ENCODE results near the gene SREBF2. TPM values are rescaled to one million over a fixed set of nuclear protein-coding genes. Genes with fewer than 3 reads are reported as not detected.
"Not testable (repeated sequence)": the region's sequence is repeated elsewhere in the genome, so short reads cannot be mapped to it uniquely, and the experiment has no call there.

SREBF2 gene
- total RNA-seq, 1 donor from 2014 or later: 257 TPM

DNA sequence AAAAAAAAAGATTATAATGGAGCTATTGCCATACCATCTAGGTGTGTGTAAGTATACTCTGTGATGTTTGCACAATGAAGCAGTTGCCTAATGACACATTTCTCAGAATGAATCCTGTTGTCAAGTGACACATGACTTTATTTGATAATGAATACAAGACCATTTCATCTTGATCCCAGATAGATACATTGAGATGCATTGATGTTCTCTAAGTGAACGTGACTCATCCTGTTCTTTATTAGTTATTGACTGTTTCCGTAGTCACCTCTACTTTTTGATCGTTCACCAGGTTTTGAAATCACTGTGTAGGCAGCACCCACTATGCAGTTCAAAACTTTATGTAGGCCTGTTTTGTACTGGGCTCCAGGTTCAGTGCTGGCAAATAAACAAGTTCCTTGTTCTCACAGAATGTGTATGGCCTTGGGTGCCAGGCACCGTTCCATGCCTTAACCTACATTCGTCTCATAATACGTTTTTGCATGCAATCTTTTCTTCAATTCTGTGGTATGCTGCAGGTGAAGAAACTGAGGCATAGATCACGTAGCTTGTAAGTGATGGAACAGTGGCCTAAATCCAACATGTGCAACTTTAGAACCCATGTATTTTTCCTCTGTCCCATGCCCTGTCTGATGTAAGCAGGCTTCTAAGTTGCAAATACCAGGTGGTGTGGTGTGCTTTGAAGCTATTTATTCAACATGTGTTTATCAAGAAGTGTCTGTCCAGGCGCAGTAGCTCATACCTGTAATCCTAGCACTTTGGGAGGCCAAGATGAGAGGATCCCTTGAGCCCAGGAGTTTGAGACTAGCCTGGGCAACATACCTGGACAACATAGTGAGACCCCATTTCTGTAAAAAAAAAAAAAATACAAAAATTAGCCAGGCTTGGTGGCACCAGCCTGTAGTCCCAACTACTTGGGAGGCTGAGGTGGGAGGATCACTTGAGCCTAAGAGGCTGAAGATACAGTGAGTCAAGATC, 10.4 kb downstream of the SREBF2 start:
- DNase-seq (ENCODE audit: low spot score): peak; percentile 32

DNA sequence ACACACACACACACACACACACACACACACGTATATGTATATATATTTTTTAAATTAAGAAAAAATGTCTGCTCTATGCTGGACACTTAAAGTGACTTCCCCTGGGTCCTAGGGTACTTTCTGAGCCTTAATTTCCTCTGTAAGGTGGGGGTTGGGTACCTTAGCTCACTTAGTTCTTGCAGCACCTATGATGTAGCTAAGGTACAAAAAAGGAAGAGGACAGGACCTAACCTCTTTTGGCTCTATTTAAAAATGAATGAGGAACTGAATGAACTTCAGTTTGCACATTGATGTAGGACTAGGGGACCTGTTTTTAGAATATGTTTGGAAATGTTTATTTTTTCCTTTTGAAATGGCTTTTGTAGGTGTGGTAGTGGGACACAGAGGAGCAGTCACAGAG, 11.1 kb downstream of the SREBF2 start:
- no peak for DNase-seq (ENCODE audit: low spot score)

DNA sequence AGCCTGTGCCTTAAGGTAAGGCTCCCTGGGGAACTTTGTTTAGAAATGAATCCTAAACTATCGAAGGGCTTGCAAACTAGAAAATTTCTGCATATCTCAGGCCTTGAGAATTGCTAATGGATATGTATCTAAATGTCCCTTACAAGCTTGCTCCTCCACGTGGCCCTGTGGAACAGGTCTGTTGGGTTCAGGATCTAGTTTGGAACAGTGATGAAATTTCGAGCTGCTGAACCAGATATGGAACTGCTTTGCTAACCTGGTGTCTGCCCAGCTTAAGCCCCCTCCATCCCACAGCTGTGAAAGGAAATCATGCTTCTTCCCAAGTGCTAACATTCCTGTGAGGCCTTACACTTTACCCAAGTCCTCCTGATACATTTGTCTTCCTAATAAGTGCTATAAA, 11.6 kb downstream of the SREBF2 start:
- peak; percentile 34 for DNase-seq (ENCODE audit: low spot score)

DNA sequence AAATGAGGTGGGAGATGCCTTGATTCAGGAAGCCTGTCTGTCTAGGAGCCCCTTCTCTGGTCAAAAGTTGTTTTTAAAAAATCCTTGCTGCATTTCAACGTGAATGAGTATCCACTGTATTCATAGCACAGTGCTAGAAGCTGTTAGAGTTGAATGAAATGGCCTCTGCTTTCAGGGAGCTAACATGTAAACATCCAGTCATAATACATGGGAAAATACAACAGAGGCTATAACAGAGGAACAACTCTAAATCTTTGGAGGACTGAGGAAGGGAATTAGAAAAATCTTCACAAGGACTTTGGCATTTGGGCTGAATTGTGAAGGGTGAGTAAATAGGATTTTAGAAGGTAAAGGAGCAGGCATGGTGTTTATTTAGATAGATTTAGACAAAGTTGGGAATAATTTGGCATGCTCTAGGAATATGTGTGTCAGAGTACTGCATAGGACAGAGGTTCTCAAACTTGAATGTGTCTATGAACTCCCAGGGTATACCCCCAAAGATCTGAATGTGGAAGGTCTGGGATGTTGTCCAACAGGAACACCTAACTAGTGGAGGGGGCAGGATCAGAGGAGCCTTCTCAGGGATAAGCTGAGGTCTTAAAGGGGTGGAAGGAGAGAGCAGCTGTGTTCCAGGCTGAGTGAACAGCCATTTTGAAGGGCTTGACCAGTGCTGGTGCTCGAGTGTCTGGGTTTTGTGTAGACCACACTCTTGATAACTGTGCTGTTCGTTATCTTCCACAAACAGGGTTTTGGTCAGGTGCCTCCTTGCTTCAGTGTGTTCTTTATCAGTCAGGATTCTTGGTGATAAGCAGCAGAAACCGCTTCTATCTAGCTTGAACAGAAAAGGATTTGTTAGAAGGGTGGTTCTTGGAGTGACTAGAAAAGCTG, 12.7 kb downstream of the SREBF2 start:
- no peak for DNase-seq (ENCODE audit: low spot score)

DNA sequence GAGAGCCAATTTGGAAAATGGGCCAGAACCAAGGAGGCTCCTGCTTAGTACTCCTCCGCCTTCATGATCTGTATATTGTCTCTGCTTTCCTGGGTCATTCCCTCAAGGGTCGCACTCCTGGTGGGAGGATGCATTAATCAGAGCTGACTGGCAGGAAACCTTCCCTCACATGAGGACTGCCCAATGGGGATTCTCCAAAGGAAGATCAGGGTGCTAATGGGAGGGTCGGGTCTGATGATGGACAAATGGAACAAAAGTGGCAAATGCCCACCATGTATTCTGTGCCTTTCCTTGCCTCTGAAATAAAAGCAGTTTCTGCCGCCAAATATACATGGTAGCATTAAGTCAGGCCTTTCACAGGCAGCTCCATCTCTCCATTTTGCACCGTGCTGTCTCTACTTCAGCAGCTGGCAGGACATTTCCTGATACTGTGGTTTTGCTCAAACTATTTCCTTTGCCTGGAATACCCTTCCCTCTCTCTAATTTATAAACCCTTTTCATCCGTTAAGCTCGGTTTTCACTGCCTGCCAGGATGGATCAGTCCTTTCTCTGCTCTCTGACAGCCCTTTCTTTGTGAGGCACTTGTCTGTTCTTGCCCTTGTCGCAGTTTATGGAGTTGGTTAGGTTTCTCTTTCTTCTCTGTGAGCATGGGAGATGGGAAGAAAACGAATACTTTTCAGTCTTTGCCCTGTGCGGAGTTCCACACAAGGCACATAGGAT, 13.5 kb downstream of the SREBF2 start:
- no peak for DNase-seq (ENCODE audit: low spot score)

DNA sequence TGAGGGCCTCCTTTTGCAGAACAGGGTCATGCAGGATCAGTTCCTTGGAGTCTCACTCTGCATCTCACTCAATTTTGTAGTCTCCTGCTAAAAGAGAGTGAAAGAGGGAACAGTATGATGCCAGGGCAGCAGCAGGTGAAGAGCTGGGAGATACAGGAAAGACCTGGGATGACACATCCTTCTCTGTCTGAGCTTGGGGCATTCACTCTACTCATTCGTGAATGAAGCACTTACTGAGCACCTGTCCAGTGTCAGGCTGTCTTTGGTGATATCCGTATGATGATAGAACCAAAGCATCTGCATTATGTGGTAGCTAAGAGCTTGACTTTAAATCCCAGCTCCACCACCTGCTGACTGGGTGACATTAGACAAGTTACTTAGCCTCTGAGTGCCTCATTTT, 14.4 kb downstream of the SREBF2 start:
- DNase-seq (ENCODE audit: low spot score): no peak

DNA sequence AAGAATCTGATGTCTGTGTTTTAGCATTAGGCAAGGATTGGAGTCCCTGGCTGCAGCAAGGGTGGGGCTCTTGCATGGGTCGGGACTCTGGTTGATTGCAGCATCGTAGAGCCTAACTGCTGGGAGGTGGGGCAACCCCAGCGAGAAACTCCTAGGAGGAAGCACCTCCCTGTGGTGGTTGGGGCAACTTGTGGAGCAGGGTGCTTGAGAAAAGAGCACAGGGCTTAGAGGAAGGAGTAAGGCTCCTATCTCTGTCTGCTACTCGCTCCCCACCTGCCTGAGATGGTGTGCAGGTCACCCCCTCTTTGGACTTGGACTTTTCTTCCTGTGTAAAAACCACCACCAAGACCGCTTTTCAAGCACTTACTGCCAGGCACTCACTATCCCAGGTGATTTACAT, 15.6 kb downstream of the SREBF2 start:
- DNase-seq (ENCODE audit: low spot score): no peak

DNA sequence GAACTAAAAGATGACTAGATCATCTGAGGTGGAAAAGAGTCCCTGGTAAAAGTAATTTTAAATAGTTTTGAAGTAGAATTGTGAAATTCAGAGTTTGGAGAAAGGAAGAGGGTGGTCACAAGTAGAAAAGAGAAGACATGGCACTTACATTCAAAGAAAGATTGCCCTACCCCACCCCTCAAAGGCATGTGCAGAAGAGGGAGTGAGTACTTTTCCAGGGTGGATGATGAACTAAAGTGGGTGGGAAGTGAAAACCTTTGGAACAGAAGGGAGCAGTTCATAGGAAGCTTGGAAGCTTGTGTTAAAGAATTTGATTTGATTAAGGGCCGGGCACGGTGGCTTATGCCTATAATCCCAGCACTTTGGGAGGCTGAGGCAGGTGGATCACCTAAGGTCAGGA, 23.6 kb downstream of the SREBF2 start:
- no peak for DNase-seq (ENCODE audit: low spot score)

DNA sequence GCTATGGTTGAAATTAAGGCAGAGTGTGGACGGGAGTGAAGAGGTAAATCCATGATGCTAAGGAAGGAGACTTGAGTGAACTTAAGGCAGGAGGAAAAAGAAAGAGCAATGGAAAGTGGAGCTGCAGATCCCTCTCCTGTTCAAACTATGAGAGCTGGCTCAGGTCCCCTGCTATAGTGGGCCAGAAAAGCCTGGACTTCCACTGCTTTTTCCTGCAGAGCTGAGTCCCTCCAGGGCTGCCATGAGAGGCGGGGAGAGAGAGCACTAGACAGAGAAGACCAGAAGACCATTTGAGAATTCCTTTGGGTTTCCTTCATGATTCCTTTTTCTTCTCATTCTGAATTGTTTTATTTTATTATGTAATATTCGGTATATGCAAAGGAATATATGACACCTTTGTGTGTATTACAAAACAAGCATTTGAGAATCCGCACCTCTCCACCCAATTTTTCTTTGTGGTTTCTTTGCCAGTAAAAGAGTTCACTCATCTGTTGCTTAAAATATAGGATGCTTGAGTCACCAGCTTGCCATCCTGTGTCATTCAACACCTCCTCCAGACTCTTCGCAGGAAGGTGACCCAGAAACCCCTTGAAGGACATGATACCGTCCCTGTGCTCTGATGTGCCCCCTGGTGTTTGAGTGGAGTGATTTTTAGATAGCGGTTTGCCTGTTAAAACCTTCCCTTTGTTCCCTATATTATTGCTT, 24.4 kb downstream of the SREBF2 start:
- no peak for DNase-seq (ENCODE audit: low spot score)

DNA sequence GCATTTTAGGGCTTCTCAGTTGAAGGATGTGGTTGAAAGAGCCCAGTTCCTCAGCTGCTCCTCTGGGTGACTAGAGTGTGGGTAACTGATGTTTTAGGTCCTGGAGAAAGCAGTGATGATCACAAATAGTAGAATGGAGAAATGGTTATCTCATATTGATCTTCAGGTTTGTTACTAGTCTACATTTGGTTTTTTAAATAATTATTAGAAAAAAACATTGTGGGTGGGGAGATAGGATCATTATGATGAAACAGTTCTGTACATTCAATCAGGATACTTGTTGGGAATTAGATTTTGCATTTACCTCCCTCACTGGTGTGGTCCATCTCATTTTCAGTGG, 24.9 kb downstream of the SREBF2 start:
- DNase-seq (ENCODE audit: low spot score): no peak

DNA sequence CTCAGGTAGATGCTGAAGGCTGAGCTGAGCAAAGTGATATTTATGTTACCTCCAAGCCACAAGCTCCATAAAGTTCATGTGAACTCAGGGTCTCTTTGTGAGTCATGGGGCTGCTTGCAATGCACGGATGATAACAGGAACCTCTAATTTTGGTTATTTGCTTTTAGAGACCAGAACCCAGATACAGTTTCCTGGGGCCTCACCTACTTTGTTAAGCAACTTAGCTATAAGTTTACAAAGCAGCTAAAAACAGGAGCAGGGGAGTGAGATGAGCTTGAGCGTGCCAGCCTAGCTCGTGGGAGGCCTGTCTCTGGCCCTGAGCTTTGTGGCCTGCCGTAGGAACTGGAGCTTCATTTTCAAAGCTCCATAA, 29.2 kb downstream of the SREBF2 start:
- DNase-seq (ENCODE audit: low spot score): no peak

DNA sequence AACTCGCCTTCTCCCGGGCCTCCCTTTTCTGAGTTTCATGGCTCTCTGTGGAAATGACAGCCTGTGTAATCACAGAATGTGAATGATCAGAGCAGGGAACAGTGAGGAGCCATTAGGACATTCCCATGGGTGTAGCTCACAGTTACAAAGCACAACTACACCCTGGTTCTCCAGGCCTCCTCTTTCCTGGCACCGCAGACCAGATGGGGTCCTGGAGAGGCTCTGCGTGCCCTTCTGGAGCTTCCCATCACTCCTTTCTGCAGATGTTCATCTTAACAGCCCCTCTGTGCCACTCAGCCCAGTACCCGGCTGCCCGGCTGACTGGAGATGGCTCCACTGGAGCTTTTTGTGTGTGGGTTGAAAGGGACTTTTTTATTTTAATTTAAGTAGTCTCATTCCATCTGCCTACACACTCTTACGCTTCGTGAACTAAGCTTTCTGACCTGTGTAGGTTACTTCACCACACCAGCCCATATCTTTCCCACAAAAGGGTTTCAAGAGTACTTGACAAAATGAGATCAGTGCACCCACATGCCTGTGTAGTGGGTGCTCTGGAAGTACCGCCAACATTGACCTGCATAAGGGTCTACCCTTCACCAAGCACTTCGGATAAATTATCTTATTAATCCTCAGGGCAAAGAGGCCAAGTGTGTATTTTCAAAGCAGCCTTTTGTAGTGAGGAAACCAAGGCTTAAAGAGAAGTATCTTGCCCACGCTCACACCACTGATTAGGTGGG, 29.8 kb downstream of the SREBF2 start:
- no peak for DNase-seq (ENCODE audit: low spot score)

DNA sequence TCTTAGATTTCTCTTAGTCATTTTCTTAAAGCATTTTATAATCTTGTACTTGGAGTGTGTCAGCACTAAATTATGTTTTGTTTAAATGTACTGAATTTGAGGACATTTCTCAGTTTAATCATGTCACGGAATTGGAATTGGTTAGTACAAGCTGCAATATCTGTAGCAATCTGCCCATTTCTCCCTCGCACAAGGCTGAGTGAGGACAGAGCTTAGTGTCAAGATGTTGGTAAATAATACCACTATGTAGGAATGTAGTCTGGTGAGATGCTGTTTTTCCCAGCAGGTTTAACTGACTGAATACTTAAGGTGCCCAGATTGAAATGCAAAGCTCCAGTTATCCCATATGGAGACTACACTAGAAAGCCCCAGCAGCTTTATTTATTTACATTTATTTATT, 30.6 kb downstream of the SREBF2 start:
- DNase-seq (ENCODE audit: low spot score): no peak

DNA sequence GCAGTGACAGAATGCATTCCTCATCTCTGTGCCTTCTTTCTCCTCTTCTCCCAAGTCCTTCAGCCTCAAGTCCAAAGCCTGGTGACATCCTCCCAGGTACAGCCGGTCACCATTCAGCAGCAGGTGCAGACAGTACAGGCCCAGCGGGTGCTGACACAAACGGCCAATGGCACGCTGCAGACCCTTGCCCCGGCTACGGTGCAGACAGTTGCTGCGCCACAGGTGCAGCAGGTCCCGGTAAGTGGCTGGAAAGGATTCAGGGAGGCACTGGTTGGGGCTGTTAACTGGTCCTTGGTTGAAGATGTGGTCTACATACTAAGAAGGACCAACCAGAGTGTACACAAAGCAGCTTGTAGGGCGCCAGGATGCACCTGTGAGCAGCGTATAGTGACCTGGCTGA, 35.7 kb downstream of the SREBF2 start:
- DNase-seq (ENCODE audit: low spot score): no peak

DNA sequence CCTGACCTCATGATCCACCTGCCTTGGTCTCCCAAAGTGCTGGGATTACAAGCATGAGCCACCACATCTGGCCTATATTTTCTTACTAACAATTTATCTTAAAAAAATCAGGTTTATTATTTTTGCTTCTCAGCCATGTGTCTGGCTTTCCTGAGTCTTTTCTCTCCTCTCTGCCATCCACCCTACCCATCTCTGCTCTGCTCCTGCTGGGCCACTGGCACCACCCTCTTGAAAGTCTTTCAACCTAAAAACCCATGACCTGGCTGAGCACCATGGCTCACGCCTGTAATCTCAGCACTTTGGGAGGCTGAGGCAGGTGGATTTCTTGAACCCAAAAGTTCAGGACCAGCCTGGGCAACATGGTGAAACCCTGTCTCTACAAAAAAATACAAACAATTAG, 37.2 kb downstream of the SREBF2 start:
- not testable (repeated sequence) for DNase-seq (ENCODE audit: low spot score)

DNA sequence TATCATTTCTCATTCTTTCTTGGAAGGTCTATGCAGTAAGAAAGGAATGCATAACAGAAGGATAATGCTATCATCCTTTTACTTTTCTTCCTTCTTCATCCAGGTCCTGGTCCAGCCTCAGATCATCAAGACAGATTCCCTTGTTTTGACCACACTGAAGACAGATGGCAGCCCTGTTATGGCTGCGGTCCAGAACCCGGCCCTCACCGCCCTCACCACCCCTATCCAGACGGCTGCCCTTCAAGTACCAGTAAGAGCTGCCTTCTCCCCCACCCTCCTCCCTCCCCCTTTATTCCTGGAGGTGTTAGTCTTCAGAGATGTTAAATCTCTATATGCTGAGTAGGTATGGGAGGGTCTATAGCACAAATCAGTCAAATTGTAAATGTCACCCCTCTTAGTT, 37.9 kb downstream of the SREBF2 start:
- DNase-seq (ENCODE audit: low spot score): no peak

DNA sequence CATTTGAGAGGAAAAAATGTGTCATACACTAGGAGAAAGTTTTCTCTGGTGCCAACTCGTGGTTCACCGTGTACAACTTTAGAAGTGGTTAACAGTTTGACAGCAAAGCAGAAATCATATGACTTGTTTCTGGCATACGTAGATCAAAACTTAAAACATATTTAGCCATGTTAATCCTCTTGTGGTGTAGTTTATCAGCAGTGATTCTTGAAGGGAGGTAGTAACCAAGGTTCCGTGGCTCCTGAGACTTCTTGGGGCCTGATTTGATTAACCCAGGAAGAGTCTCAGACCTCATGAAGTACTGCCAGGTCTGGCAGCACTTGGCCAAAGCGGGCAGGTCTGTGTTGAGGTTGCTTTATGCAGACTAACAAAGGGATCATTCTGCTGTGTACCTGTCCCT, 40.5 kb downstream of the SREBF2 start:
- DNase-seq (ENCODE audit: low spot score): no peak

DNA sequence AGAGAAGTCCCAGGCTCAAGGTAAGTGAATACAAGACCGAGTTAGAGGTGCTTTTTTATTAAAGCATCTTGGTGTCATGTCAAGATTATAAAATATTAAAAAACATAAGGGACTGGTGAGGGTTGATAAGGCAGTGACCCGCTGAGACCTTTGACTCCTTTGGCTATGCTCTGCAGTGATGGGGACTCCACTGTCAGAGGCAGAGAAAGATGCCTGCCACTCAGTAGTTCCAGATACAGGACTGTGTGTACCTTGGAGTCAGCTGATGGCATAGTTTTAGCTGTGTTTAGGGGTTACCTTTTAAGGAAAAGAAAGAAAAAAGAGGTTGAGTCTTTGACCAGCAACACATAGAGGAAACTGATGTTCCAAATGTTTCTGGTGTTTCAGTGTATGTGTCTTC, 41.2 kb downstream of the SREBF2 start:
- DNase-seq (ENCODE audit: low spot score): no peak

DNA sequence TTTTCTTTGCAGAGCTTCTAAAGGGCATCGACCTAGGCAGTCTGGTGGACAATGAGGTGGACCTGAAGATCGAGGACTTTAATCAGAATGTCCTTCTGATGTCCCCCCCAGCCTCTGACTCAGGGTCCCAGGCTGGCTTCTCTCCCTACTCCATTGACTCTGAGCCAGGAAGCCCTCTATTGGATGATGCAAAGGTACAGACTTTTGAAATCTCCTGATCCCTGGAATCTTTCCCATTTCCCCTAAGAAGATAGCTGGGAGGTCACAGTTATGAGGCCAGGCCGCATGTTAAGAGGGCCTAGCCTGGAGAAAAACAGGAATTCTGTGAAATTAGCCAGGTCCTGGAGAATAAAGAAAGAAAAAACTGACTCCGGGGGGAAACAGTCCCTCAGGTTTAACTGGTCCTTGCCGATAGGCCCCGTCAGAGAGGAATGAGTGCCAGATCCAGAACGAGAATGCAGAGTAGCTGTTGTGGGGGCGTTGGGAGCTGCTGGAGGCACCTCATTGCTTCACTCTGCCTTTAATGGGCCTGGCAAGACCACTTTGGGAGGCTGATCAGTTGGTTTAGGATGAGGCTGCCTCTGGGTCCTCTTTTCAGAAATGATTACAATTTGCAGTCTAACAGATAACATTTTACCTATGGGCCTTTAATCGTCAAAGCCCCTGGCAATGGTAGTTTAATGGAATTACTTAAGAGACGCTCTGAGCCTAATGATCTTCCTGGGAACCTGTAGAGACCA, 42.8 kb downstream of the SREBF2 start:
- DNase-seq (ENCODE audit: low spot score): no peak

DNA sequence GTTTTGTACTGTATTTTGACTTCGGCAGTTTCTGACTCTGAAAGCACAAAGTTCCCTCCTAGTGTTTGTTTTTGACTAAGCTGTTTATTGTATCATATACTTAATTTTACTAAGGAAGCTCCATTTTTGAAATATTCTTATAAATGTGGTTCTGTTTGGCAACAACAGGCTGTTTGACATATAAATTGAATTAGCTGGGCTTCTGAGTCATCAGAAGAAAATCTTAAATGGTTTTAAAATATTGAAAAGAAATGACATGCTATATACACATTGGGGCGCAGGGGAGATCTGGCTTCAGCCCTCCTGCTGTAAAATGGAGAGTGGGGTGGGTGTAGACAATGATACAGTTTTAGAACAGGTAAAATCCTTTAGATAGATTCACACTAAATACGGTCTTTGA, 43.4 kb downstream of the SREBF2 start:
- no peak for DNase-seq (ENCODE audit: low spot score)

Data from mucosa of gallbladder (tissue), 1 donor.